ENCODE measurements around the gene TRIM44. TPM values are rescaled to one million over a fixed set of nuclear protein-coding genes. Genes with fewer than 3 reads are reported as not detected.
"Not testable (repeated sequence)": the region's sequence is repeated elsewhere in the genome, so short reads cannot be mapped to it uniquely, and the experiment has no call there.

Gene TRIM44
- polyA plus RNA-seq, 1 donor = 40.5 TPM

- peaks cover 15% of the 10 kb centered on the region for H3K27me3 ChIP-seq (ENCODE audit: control insufficient read depth, insufficient read depth, low read length)
- H3K9me3 ChIP-seq (ENCODE audit: control insufficient read depth, low read depth, low read length); H3K36me3 ChIP-seq (ENCODE audit: control insufficient read depth, insufficient read depth, low read length); H3K4me3 ChIP-seq (ENCODE audit: low read length); DNase-seq; H3K4me1 ChIP-seq (ENCODE audit: control insufficient read depth, insufficient read depth, low read length); H3K27ac ChIP-seq (ENCODE audit: low read length): not testable (repeated sequence)
- no CpG with 5 or more reads among the region's 5 CpGs for WGBS (ENCODE audit: insufficient coverage, low lambda C conversion rate)
Observed at GRCh38 chr11:35652786-35653185, 9.8 kb upstream of the TRIM44 start.

GRCh38 chr11:35654711-35655110 is 7.9 kb upstream of the TRIM44 start:
- WGBS (ENCODE audit: insufficient coverage, low lambda C conversion rate) = no CpG with 5 or more reads among the region's 6 CpGs

GRCh38 chr11:35655254-35655653 is 7.3 kb upstream of the TRIM44 start:
- Histone ChIP-seq H3K4me3 (ENCODE audit: low read length) (no peak overlapping the region), H3K36me3 (ENCODE audit: control insufficient read depth, insufficient read depth, low read length) (no peaks in the 10 kb centered on the region), H3K27me3 (ENCODE audit: control insufficient read depth, insufficient read depth, low read length) (peaks cover 15% of the 10 kb centered on the region), H3K9me3 (ENCODE audit: control insufficient read depth, low read depth, low read length) (no peaks in the 10 kb centered on the region), H3K4me1 (ENCODE audit: control insufficient read depth, insufficient read depth, low read length) (no peaks in the 10 kb centered on the region), H3K27ac (ENCODE audit: low read length) (no peak overlapping the region)
- DNase-seq = no peak
- no CpG with 5 or more reads among the region's 1 CpG for WGBS (ENCODE audit: insufficient coverage, low lambda C conversion rate)

More at GRCh38 chr11:35654711-35655110, 7.9 kb upstream of the TRIM44 start:
- Histone ChIP-seq H3K4me1 (ENCODE audit: control insufficient read depth, insufficient read depth, low read length) (no peaks in the 10 kb centered on the region), H3K9me3 (ENCODE audit: control insufficient read depth, low read depth, low read length) (no peaks in the 10 kb centered on the region), H3K27me3 (ENCODE audit: control insufficient read depth, insufficient read depth, low read length) (peaks cover 15% of the 10 kb centered on the region), H3K27ac (ENCODE audit: low read length) (no peak overlapping the region), H3K4me3 (ENCODE audit: low read length) (no peak overlapping the region), H3K36me3 (ENCODE audit: control insufficient read depth, insufficient read depth, low read length) (no peaks in the 10 kb centered on the region)
- DNase-seq = no peak

DNA sequence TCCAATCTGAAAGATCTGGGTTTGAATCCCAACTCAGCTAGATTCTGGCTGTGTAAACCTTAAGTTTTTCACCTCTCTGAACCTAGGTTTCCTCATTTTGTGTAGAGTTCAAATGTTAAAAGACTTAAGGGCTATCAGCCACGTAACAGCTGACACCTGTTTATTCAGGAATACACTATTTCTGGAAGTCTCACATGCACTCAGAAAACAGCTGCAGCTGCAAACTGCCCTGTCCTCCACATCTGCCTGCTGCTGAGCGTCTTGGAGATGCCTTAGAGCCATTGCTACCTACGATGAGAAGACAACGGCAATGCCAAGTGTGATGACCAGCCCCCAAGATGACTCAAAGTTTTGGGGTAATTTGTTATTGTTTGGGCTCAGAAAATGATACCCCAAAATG is 6.7 kb upstream of the TRIM44 start:
- DNase-seq = no peak
- H3K27me3 ChIP-seq (ENCODE audit: control insufficient read depth, insufficient read depth, low read length) = peaks cover 15% of the 10 kb centered on the region
- H3K36me3 ChIP-seq (ENCODE audit: control insufficient read depth, insufficient read depth, low read length) = no peaks in the 10 kb centered on the region
- H3K4me1 ChIP-seq (ENCODE audit: control insufficient read depth, insufficient read depth, low read length) = no peaks in the 10 kb centered on the region
- H3K4me3 ChIP-seq (ENCODE audit: low read length) = no peak overlapping the region
- no peaks in the 10 kb centered on the region for H3K9me3 ChIP-seq (ENCODE audit: control insufficient read depth, low read depth, low read length)
- no CpG with 5 or more reads among the region's 4 CpGs for WGBS (ENCODE audit: insufficient coverage, low lambda C conversion rate)
- H3K27ac ChIP-seq (ENCODE audit: low read length) = no peak overlapping the region

- no peak for DNase-seq
- no peak overlapping the region for H3K4me3 ChIP-seq (ENCODE audit: low read length)
- no peak overlapping the region for H3K27ac ChIP-seq (ENCODE audit: low read length)
- peaks cover 5% of the 10 kb centered on the region for H3K9me3 ChIP-seq (ENCODE audit: control insufficient read depth, low read depth, low read length)
- peaks cover 10% of the 10 kb centered on the region for H3K4me1 ChIP-seq (ENCODE audit: control insufficient read depth, insufficient read depth, low read length)
- no peaks in the 10 kb centered on the region for H3K36me3 ChIP-seq (ENCODE audit: control insufficient read depth, insufficient read depth, low read length)
- 86% methylated on average over 1 of the region's 3 CpGs for WGBS (ENCODE audit: insufficient coverage, low lambda C conversion rate)
- H3K27me3 ChIP-seq (ENCODE audit: control insufficient read depth, insufficient read depth, low read length) = peaks cover 12% of the 10 kb centered on the region
Observed at GRCh38 chr11:35658020-35658948, 4.3 kb upstream of the TRIM44 start.

DNA sequence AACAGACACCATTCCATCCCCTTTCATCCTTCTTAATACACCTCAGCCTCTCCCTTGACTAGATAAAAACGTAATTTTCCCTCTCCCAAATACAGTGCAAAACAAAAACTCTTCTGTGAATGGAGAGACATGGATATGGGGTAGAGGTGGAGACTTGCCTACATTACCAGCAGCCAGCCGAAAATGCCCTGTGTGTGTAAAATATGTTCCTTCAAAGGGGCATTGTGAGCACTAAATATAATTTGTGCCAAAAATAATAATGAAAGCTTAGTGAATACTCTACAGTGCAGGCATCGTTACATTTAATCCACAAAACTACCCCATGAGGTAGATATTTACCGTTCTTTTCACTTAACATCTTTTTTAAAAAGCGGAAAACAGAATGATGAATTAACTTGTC is 1.0 kb upstream of the TRIM44 start:
- Histone ChIP-seq H3K27me3 (ENCODE audit: control insufficient read depth, insufficient read depth, low read length) (peaks cover 3% of the 10 kb centered on the region), H3K36me3 (ENCODE audit: control insufficient read depth, insufficient read depth, low read length) (no peaks in the 10 kb centered on the region), H3K9me3 (ENCODE audit: control insufficient read depth, low read depth, low read length) (peaks cover 23% of the 10 kb centered on the region), H3K27ac (ENCODE audit: low read length) (no peak overlapping the region), H3K4me3 (ENCODE audit: low read length) (peak overlapping the region; percentile 89), H3K4me1 (ENCODE audit: control insufficient read depth, insufficient read depth, low read length) (peaks cover 21% of the 10 kb centered on the region)
- DNase-seq = no peak
- 30% methylated on average over 3 of the region's 5 CpGs for WGBS (ENCODE audit: insufficient coverage, low lambda C conversion rate)

- H3K27ac ChIP-seq (ENCODE audit: low read length) = peak overlapping the region; percentile 87
- WGBS (ENCODE audit: insufficient coverage, low lambda C conversion rate) = no CpG with 5 or more reads among the region's 12 CpGs
- peaks cover 21% of the 10 kb centered on the region for H3K4me1 ChIP-seq (ENCODE audit: control insufficient read depth, insufficient read depth, low read length)
- H3K27me3 ChIP-seq (ENCODE audit: control insufficient read depth, insufficient read depth, low read length) = no peaks in the 10 kb centered on the region
- peak overlapping the region; percentile 89 for H3K4me3 ChIP-seq (ENCODE audit: low read length)
- peaks cover 26% of the 10 kb centered on the region for H3K9me3 ChIP-seq (ENCODE audit: control insufficient read depth, low read depth, low read length)
- no peaks in the 10 kb centered on the region for H3K36me3 ChIP-seq (ENCODE audit: control insufficient read depth, insufficient read depth, low read length)
- no peak for DNase-seq
Observed at GRCh38 chr11:35662061-35662648, 420 bp upstream of the TRIM44 start.

DNA sequence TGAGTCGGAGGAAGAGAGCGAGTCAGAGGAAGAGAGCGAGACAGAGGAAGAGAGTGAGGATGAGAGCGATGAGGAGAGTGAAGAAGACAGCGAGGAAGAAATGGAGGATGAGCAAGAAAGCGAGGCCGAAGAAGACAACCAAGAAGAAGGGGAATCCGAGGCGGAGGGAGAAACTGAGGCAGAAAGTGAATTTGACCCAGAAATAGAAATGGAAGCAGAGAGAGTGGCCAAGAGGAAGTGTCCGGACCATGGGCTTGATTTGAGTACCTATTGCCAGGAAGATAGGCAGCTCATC is 780 bp downstream of the TRIM44 start:
- H3K4me3 ChIP-seq (ENCODE audit: low read length) = peak overlapping the region; percentile 89
- peaks cover 2% of the 10 kb centered on the region for H3K36me3 ChIP-seq (ENCODE audit: control insufficient read depth, insufficient read depth, low read length)
- no peak for DNase-seq
- H3K9me3 ChIP-seq (ENCODE audit: control insufficient read depth, low read depth, low read length) = peaks cover 26% of the 10 kb centered on the region
- 90% methylated on average over 9 of the region's 10 CpGs for WGBS (ENCODE audit: insufficient coverage, low lambda C conversion rate)
- H3K27ac ChIP-seq (ENCODE audit: low read length) = peak overlapping the region; percentile 87
- H3K4me1 ChIP-seq (ENCODE audit: control insufficient read depth, insufficient read depth, low read length) = peaks cover 21% of the 10 kb centered on the region
- no peaks in the 10 kb centered on the region for H3K27me3 ChIP-seq (ENCODE audit: control insufficient read depth, insufficient read depth, low read length)

DNA sequence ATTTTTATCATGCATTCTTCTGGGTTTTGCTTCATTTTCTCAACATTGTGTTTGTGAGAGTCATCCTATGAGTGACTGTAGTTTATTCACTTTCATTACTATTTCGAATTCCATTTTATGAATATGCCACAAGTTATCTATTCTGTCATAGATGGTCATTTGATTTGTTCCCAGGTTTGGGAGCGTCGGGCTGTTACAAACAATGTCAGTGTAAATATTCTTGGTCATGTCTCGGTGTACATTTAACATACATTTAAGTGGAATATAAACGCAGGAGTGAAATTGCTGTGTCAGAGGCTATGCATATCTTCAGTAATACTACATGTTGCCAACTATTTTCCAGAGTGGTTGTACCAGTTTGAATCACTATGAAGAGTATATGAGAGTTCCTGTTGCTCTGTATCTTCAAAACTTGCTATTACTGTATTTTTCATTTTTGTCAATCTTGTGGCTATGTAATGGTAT is 2.4 kb downstream of the TRIM44 start:
- no CpG with 5 or more reads among the region's 5 CpGs for WGBS (ENCODE audit: insufficient coverage, low lambda C conversion rate)
- H3K27ac ChIP-seq (ENCODE audit: low read length) = no peak overlapping the region
- H3K4me1 ChIP-seq (ENCODE audit: control insufficient read depth, insufficient read depth, low read length) = peaks cover 21% of the 10 kb centered on the region
- H3K4me3 ChIP-seq (ENCODE audit: low read length) = no peak overlapping the region
- H3K9me3 ChIP-seq (ENCODE audit: control insufficient read depth, low read depth, low read length) = peaks cover 26% of the 10 kb centered on the region
- H3K27me3 ChIP-seq (ENCODE audit: control insufficient read depth, insufficient read depth, low read length) = no peaks in the 10 kb centered on the region
- no peak for DNase-seq
- H3K36me3 ChIP-seq (ENCODE audit: control insufficient read depth, insufficient read depth, low read length) = peaks cover 2% of the 10 kb centered on the region

DNA sequence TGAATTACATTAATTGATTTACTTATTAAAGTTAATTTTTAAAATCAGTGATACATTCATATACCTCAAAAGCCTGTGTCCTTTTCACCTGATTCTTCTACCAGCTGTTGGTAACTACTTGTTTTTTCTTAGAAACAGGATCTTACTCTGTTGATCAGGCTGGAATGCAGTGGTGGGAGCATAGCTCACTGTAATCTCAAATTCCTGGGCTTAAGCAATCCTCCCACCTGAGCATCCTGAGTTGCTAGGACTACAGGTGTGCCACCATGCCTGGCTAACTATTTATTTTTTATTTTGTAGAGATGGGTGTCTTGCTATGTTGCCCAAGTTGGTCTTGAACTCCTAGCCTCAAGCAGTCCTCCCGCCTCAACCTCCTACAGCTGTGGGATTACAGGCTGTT is 4.7 kb downstream of the TRIM44 start:
- H3K27ac ChIP-seq (ENCODE audit: low read length) = no peak overlapping the region
- no peak overlapping the region for H3K4me3 ChIP-seq (ENCODE audit: low read length)
- peaks cover 14% of the 10 kb centered on the region for H3K4me1 ChIP-seq (ENCODE audit: control insufficient read depth, insufficient read depth, low read length)
- no peaks in the 10 kb centered on the region for H3K27me3 ChIP-seq (ENCODE audit: control insufficient read depth, insufficient read depth, low read length)
- peaks cover 26% of the 10 kb centered on the region for H3K9me3 ChIP-seq (ENCODE audit: control insufficient read depth, low read depth, low read length)
- H3K36me3 ChIP-seq (ENCODE audit: control insufficient read depth, insufficient read depth, low read length) = peaks cover 2% of the 10 kb centered on the region
- no CpG with 5 or more reads among the region's 1 CpG for WGBS (ENCODE audit: insufficient coverage, low lambda C conversion rate)
- DNase-seq = no peak

Data from large intestine (tissue), 3 donors.